Mesodermal cell (in vitro differentiated cells): ENCODE results near the gene PADI2.
A peak's percentile ranks its signal among the peaks of the same experiment; 100 is the strongest.

Source experiments
- H3K27ac ChIP-seq: 2 replicates; pipeline ENCODE4 v1.7.0; 2013; ENCODE audit warnings: mild to moderate bottlenecking, low read depth, low read length, moderate library complexity; ENCODE audit not compliant: severe bottlenecking
- H3K36me3 ChIP-seq: 2 replicates; pipeline ENCODE4 v1.7.1; 2013; ENCODE audit warnings: mild to moderate bottlenecking, low read length, moderate library complexity; ENCODE audit not compliant: control insufficient read depth, insufficient read depth
- H3K4me1 ChIP-seq: one replicate; pipeline ENCODE4 v1.7.1; 2013; ENCODE audit warnings: mild to moderate bottlenecking, low read length; ENCODE audit not compliant: insufficient read depth, control insufficient read depth, poor library complexity, severe bottlenecking
- H3K4me3 ChIP-seq: 2 replicates; pipeline ENCODE4 v1.7.0; 2013; ENCODE audit warnings: low read length, control low read depth, mild to moderate bottlenecking; ENCODE audit not compliant: insufficient read depth, poor library complexity, severe bottlenecking; ENCODE audit errors: extremely low read depth
- H3K9me3 ChIP-seq: 2 replicates; pipeline ENCODE4 v1.7.1; 2013; ENCODE audit warnings: mild to moderate bottlenecking, low read length, moderate library complexity; ENCODE audit not compliant: control insufficient read depth
- WGBS, 2 experiments: methylation state at CpG; one replicate each; pipeline ENCODE4 v1.1.5; 2013; ENCODE audit warnings: missing lambda C conversion rate in 2 of 2; ENCODE audit not compliant: insufficient coverage in 2 of 2; 5-methylcytosine and 5-hydroxymethylcytosine counted together

The PADI2 gene

DNA sequence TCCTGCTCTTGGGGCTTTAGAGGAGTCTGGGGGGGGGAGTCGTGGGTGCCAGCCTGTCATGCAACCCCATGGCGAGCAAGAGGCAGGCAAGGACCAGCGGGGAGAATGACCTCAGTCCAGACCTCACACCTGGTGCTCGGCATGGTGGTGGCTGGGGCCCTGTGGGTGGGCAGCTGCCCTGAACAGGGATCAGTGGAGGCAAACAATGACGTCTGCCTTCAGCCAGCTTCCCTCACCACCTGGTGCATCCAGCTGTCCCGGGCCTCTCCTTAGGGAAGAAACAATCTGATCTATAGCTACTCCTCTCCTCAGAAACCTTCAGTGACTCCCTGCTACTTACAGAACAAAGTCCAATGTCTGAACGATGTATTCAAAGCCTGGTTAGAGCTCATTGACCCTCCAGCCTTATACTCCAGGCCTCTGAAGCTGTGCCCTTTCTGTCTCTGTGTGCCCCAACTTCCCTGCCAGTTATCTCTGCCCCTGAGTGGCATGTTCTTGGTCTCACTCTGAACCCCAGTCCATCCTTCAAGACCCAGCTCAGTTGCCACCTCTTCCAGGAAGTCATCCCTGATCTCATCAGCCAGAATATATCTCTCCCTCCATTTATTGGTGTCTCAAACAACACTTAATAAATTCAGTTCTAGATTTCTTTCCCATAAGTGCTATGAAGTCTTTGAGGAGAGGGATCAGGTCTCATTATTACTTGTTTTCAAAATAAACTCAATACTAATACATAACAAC, 6.6 kb downstream of the PADI2 start:
- Histone ChIP-seq H3K36me3 (no peaks in the 10 kb centered on the region), H3K4me1 (peaks cover 4% of the 10 kb centered on the region), H3K27ac (no peak overlapping the region), H3K9me3 (no peaks in the 10 kb centered on the region), H3K4me3 (no peak overlapping the region)
- 60 to 73% methylated on average over 5 of the region's 7 CpGs for WGBS, 2 experiments

DNA sequence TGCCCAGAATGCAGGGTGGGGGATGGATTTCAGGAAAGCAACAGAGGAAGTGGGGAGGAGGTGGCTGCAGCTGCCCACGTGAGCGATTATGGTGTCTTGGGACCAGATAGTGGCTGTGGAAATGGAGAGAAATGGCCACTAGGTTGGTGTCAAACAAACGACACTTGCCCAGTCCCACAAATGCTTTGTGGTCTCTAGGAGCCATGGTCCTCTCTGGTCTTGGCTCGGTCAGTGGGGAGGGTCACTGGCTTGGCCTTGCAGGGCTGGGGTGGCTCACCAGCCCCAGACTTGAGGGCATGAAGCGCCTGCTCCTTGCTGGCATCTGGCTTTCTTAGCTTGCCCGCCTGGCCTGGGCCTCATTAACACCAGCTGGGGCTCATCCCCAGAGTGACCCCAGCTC, 7.2 kb downstream of the PADI2 start:
- no peak overlapping the region for H3K27ac ChIP-seq
- H3K4me3 ChIP-seq = no peak overlapping the region
- H3K9me3 ChIP-seq = no peaks in the 10 kb centered on the region
- H3K4me1 ChIP-seq = peaks cover 4% of the 10 kb centered on the region
- WGBS, 2 experiments = 88 to 98% methylated on average over 6 of the region's 6 CpGs
- no peaks in the 10 kb centered on the region for H3K36me3 ChIP-seq

DNA sequence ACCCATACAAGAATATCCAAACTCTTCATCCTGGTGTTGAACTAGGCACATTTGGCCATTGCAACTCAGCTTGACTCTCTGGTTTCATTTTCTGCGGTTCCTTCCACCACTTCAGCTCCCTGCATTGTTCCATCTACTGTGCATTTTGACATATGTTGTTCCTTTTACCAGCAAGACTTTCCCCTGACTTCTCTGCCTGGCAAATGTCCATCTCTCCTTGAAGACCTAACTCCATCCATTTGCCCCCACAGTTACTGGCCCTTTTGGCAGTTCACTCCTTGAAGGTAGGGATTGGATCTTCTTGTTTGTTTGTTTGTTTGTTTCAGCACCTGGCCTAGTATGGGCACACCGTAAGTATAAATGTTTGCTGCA, 8.7 kb downstream of the PADI2 start:
- 75 to 95% methylated on average over 1 of the region's 2 CpGs for WGBS, 2 experiments
- no peaks in the 10 kb centered on the region for H3K9me3 ChIP-seq
- H3K4me1 ChIP-seq = peaks cover 4% of the 10 kb centered on the region
- no peak overlapping the region for H3K4me3 ChIP-seq
- H3K27ac ChIP-seq = no peak overlapping the region
- no peaks in the 10 kb centered on the region for H3K36me3 ChIP-seq

DNA sequence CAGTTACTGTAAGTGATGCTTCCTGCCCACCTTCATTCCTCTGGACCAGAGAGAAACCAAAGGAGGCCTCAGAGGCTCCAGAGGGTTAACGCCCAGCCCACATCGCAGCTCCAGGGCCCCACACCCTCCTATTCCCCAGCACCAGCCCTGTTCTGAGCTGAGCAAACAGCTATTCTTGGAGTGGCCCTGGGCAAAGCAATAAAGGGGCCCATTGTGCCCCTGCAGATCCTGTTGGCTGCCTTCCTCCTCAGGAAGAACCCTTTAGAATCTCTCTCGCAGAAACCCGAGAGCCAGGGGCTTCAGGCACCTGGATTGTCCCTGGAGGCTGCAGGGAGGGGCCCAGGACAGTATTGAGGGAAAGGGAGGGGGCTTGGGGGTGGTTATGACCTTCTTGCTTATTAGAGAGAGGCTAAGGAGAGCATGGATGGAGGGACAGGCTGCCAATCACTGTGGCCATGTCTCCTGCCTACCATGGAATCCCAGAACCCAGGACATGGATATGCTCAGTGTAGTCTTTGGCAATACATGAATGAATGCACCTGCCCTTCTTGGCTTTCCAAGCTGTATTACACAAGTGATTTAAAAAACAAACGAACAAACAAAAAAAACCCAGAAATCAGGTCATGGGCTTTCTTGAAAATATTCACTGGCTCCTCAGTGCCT, 9.2 kb downstream of the PADI2 start:
- Histone ChIP-seq H3K27ac (peak overlapping the region; percentile 5), H3K9me3 (no peaks in the 10 kb centered on the region), H3K4me3 (no peak overlapping the region), H3K4me1 (peaks cover 4% of the 10 kb centered on the region), H3K36me3 (no peaks in the 10 kb centered on the region)
- WGBS, 2 experiments = 82 to 84% methylated on average over 3 to 5 of the region's 5 CpGs

DNA sequence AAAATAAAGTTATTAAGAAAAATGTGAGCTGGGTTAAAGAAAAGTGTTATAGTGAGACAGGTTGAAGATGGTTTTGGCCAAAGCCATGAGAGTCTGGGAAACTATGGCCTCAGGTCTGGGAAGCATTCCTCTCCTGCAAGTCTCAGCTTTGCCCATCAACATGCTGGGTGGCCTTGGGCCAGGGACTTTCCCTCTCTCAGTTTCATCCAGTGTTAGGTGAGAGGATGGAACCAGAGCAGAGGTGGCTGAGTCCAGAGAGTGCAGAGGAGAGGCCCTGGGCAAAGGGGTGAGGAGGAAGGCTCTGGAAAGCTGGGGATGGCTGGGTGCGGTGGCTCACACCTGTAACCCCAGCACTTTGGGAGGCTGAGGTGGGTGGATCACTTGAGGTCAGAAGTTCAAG, 10.5 kb downstream of the PADI2 start:
- Histone ChIP-seq H3K36me3 (no peaks in the 10 kb centered on the region), H3K9me3 (no peaks in the 10 kb centered on the region), H3K27ac (no peak overlapping the region), H3K4me3 (no peak overlapping the region), H3K4me1 (peaks cover 4% of the 10 kb centered on the region)
- WGBS, 2 experiments = 83 to 100% methylated on average over 1 of the region's 1 CpG

DNA sequence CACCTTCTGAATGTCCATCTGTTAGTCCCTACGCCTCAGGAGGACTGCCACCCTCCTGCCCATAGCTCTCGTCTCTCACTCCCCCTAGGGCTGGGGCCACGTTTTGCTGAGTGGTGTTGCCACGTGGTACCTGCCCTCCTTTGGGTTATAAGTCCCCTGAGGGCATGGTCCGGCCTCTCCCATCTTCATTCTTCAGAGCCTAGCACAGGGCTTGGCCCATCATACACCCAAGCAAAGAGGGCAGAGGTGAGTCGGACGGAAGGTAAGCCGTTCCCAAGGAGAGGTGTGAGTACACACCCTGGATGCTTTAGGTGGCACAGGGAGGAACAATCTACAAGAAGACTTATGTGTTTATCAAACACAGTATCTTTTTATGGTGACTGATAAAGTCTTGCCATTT, 10.9 kb downstream of the PADI2 start:
- Histone ChIP-seq H3K4me3 (no peak overlapping the region), H3K27ac (no peak overlapping the region), H3K36me3 (no peaks in the 10 kb centered on the region), H3K4me1 (peaks cover 4% of the 10 kb centered on the region), H3K9me3 (no peaks in the 10 kb centered on the region)
- WGBS, 2 experiments = 66 to 76% methylated on average over 4 of the region's 8 CpGs

DNA sequence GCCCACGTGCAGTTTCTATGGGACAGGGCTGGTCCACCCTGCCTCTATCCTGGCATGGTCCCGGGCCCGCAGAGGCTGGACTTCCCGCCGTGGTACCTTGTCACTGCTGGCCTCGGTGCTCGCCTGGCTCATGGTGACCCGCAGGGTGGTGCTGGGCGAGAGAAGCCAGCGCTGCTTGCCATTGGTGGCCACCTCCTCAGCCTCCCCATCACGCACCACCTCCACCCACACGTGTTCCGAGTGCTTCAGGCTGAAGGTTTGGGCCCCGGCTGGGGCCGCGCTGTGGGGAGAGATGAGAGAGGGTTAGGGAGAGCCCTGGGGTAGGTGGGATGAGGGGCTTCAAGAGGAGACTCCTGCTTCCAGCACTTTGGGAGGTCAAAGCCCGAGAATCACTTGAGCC, 14.5 kb downstream of the PADI2 start:
- Histone ChIP-seq H3K4me3 (no peak overlapping the region), H3K27ac (no peak overlapping the region), H3K9me3 (no peaks in the 10 kb centered on the region), H3K36me3 (no peaks in the 10 kb centered on the region), H3K4me1 (no peaks in the 10 kb centered on the region)
- WGBS, 2 experiments = 96 to 98% methylated on average over 10 to 12 of the region's 17 CpGs

DNA sequence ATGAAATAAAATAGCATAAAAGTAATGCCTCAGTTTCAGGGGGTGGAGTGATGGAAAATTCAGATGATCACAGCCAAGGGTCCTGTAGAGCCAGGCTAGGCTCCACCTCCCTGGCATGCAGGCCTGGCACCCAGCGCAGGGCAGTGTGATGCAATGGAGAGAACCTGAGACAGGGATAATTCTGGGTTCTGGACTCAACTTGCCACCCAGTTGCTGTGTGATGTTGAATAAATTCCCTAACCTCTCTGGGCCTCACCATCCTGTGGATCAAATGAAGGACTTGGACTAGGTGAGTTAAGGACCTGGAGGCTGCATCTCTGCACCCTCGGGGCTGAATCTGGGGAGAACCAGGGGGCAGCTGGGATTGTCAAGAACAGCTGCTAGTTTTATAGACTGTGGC, 17.0 kb downstream of the PADI2 start:
- H3K4me1 ChIP-seq = no peaks in the 10 kb centered on the region
- no peaks in the 10 kb centered on the region for H3K9me3 ChIP-seq
- H3K4me3 ChIP-seq = no peak overlapping the region
- H3K36me3 ChIP-seq = no peaks in the 10 kb centered on the region
- WGBS, 2 experiments = 92% methylated on average over 2 of the region's 2 CpGs; no CpG with 5 or more reads in 1 of the 2 experiments
- H3K27ac ChIP-seq = no peak overlapping the region

DNA sequence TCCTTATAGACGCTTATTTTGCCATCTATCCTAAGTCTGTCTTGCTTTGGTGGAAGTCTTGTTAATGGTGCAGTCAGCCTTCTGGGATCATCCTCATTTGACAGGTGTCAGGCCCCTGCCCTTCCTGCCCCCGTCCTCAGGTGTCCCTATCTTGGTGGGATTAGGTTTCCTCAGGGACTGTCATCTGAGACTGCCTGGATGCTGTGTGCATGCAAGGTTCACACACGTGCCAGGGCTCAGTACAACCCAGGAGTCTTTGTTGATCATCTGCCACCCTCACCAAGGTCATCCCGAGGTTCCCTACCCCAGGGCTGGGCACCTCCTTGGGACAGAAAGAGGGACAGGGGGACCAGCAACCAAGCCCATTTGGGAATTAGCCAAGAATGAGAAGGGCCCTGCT, 18.0 kb downstream of the PADI2 start:
- Histone ChIP-seq H3K4me3 (no peak overlapping the region), H3K4me1 (no peaks in the 10 kb centered on the region), H3K36me3 (no peaks in the 10 kb centered on the region), H3K27ac (no peak overlapping the region), H3K9me3 (no peaks in the 10 kb centered on the region)
- 77 to 88% methylated on average over 2 to 3 of the region's 4 CpGs for WGBS, 2 experiments

DNA sequence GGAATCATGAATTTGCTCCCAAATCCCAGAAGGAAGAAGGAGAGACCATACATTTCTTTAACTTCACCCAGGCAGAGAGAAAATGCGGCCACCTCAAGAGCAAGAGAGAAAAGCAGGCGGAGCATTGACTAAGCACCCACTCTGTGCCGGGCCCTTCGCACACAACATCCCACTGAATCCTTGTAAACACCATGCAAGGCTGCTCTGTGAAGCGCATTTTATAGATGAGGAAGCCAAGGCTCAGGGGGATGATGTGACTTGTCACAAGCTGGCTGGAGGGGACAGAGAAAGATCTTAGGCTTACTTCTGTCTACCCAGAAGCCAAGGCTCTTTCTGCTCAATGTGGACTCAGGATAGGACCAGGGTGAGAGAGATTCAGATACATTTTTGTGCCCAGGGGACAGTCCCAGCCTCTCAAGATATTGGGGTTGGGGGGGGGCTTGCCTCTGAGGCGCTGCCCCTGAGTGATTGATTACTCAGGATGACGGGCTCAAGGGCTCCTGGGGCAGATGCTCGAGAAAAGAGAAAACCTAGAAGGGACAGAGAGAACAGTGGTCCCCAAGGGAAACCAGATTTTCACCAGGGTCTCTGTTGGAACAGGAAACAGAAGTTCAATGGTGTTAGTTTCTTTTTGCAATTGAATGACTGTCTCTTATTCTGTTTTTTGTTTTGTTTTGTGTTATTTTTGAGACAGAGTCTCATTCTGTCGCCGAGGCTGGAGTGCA, 19.5 kb downstream of the PADI2 start:
- Histone ChIP-seq H3K4me1 (no peaks in the 10 kb centered on the region), H3K27ac (no peak overlapping the region), H3K36me3 (no peaks in the 10 kb centered on the region), H3K9me3 (no peaks in the 10 kb centered on the region), H3K4me3 (no peak overlapping the region)
- 84 to 87% methylated on average over 8 to 9 of the region's 10 CpGs for WGBS, 2 experiments
